HG03442 (cell line): ENCODE data around the gene MYD88.
"Not testable (repeated sequence)": the region's sequence is repeated elsewhere in the genome, so short reads cannot be mapped to it uniquely, and the experiment has no call there.

Experiments used
- ATAC-seq: cut with Tn5 transposase; IDR thresholded peaks from one replicate; pipeline ENCODE4 v1.9.1; 2021; ENCODE audit warnings: mild to moderate bottlenecking, moderate library complexity; ENCODE audit not compliant: unreplicated experiment

MYD88 gene

DNA sequence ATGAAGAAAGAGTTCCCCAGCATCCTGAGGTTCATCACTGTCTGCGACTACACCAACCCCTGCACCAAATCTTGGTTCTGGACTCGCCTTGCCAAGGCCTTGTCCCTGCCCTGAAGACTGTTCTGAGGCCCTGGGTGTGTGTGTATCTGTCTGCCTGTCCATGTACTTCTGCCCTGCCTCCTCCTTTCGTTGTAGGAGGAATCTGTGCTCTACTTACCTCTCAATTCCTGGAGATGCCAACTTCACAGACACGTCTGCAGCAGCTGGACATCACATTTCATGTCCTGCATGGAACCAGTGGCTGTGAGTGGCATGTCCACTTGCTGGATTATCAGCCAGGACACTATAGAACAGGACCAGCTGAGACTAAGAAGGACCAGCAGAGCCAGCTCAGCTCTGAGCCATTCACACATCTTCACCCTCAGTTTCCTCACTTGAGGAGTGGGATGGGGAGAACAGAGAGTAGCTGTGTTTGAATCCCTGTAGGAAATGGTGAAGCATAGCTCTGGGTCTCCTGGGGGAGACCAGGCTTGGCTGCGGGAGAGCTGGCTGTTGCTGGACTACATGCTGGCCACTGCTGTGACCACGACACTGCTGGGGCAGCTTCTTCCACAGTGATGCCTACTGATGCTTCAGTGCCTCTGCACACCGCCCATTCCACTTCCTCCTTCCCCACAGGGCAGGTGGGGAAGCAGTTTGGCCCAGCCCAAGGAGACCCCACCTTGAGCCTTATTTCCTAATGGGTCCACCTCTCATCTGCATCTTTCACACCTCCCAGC, 2.9 kb downstream of the MYD88 start:
- ATAC-seq: no peak

- ATAC-seq: no peak
Measured at GRCh38 chr3:38141952-38142273, 3.5 kb downstream of the MYD88 start.

GRCh38 chr3:38142959-38143358, 4.5 kb downstream of the MYD88 start:
- ATAC-seq: no peak

DNA sequence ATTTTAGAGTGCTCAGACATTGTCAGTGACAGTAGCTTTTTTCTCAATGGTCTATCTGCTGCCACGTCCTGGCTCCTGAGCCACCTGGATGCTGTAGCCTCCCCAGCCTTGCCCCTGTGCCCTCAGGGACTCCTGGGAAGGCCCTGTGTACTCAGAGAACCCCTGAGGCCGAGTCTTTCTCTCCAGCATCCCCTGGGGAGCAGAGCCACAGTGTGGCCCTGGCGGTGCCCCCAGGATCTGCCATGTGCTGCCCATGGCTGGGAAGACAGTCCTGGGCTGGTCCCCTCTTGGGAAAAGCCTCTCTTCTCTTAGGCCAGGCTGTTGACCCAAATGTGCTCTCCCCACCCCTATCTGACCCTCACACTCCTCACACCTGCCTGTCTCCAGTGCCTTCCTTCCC, 5.0 kb downstream of the MYD88 start:
- no peak for ATAC-seq

GRCh38 chr3:38146504-38146903, 8.0 kb downstream of the MYD88 start:
- no peak for ATAC-seq

GRCh38 chr3:38147421-38147820, 9.0 kb downstream of the MYD88 start:
- ATAC-seq: no peak

DNA sequence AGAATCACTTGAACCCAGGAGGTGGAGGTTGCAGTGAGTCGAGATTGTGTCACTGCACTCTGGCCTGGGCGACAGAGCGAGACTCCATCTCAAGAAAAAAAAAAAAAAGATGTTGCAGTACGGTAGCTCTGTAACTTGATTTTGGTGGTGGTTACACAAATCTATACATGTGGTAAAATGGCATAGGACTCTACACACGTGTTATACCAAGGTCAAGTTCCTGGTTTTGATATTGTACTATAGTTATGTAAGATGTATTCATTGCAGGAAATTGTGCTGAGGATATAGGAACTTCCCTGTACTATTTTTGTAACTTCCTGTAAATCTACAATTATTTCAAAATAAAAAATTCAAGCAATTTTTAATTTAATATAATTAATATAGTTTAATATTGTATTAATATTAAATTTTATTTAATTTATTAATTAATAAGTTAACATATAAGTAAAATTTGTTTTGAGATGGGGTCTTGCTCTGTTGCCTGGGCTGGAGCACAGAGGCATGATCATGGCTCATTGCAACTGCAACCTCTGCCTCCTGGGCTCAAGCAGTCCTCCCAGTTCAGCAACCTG, 9.9 kb downstream of the MYD88 start:
- ATAC-seq: no peak

DNA sequence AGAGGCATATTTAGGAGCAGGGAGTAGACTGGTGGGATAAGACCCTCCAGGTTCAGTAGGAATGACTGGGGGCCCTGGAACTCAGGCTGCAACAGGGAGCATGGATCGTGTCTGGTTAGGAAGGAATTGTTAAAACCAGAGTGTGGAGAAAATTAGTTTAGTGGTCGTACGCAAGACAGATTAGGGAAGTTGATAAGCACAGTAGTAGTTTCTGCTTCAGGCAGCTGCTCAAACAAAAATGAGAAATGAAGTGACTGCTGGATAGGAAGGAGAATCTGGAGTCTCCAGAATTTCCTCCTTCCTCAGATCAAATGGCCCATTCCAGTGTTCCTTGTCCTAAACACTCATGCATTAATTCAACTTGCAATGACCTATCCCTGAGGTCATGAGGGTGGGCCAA, 11.2 kb downstream of the MYD88 start:
- no peak for ATAC-seq

DNA sequence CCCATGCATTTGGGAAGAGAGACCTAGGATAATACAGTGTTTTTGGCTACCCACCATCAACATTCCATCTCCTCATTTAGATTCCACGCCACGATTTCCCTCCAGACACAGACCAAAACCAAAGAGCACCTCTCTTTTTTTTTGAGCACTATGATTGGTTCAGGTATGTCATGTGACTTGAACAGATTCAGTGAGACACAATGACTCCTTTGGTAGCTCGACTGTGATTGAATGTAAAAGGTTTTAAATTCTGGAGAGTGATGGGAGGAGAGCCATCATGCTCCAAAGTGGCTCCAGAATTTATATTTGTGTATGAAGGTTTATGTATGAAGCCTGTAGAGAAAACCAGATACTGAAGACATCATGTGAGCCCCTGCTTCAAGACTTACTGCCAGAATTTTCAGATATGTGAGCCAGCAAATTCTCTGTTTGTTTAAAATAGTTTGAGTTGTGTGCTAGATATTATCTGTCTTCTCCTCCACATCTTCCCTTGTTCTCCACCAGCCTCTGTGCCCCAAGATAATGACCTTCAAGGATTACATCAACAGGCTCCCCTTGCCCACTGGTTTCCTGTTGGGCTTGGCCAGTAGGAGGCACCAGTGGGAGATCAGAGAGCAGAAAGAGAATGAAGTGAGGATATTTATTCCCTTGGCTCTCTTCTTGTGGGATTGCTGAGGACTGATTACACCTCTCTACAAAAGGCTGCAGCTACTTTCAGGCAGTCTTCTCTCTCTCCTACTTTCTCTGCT, 12.5 kb downstream of the MYD88 start:
- ATAC-seq: no peak

DNA sequence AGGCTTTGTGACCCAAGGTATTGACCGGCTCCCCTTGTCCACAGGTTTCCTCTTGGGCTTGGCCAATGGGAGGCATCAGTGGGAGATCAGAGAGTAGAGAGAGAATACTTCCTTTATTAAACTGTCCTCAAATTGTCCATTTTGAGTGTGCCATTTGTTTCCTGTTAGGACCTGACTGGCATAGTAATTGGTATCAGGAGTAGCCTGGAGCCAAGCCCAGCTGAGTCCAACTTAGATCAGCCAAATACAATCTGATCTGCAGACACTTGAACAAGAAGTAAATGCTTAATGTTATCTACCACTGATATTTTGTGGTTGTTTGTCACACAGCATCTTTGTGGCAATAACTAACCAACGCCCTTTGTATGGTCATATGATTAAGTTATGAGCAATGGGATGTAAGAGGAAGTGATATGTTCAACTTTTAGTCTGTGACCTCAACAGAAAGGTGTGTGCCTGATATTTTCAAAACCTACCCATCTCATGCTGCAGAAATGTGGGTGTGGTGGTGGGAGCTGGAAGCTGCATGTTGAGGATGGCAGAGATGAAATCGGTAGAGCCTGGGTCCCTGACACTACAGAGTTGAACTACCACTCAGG, 13.3 kb downstream of the MYD88 start:
- ATAC-seq: peak; percentile 56

- ATAC-seq: no peak
Measured at GRCh38 chr3:38152609-38153008, 14.1 kb downstream of the MYD88 start.

DNA sequence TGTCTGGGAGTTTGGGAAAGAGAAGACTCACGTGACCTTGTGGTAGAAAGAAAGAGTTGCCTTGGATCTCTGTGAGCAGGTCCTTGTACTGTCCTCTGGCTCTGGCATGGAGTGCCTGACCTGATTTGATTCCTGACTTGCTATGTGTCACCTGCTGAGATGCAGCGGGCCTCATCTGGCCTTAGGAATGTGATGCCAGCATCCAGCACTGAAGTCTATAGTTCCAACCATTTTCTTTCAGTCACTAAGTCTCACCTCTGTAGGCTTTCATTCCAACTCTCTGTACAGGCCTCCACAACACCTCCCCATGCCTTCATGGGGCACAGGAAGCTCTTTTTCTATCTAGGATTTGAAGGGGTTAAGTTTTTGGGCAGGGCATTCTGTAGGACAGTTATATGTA, 14.8 kb downstream of the MYD88 start:
- ATAC-seq: no peak

- ATAC-seq: no peak
Measured at GRCh38 chr3:38154033-38154494, 15.6 kb downstream of the MYD88 start.

DNA sequence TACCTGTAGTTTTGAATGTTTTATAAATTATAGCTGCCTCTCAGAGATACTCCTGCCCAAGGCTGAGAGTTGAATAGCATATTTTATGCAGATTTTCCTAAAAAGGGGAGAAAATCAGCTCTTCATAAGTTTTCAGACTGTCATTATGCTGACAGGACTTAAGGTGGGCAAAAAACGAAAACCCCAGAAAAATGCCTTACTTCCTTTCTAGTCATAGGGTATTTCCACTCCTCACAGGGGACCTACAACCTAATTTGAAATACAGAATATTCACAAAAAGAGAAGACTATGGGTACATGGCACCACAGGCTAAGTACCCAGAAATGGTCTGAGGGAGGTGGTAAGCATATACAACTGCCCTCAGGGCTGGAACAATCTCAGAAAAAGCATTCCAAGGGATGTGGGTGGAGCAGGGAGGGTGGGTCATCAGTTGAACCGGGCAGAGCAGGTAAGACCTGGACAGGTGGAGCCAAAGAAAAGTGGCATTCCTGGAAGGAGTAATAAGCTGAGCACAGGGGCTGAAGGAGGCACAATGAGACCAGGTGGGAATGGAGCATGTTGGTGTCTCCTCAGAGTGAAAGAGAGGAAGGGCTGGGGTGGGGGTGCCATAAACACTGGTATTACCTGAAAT, 16.3 kb downstream of the MYD88 start:
- ATAC-seq: no peak

DNA sequence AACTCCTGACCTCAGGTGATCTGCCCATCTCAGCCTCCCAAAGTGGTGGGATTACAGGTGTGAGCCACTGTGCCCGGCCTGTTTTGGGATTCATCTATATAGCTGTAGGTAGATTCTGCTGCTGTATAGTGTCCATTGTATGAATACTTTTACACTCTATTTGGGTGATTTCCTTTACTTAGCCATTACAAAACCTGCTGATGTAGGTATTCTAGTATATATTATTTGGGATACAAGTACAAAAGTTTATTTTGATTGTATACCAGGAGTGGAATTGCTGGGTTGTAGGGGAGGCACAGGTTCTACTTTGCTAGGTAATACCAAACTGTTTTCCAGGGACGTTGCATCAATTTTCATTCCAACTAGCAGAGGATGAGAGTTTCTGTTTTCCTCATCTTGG, 17.4 kb downstream of the MYD88 start:
- ATAC-seq: no peak

DNA sequence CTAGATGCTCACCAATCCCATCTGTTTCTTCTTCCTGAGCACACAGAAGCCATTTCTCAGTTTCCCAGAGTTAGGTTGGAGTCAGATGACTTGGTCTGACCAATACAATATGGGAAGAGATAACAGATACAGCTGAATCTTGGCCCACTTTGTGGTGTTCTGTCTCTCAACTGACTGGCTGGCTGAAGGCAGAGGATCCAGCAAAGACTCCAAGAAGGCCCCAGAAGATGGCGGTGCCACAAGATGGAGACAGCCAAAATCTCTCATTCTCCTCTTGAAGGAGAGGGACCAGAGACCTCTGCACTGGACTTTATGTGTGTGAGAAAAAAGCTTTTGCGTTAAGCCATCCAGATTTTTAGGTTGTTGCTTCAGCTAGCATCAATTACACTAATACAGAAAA, 18.7 kb downstream of the MYD88 start:
- ATAC-seq: no peak

DNA sequence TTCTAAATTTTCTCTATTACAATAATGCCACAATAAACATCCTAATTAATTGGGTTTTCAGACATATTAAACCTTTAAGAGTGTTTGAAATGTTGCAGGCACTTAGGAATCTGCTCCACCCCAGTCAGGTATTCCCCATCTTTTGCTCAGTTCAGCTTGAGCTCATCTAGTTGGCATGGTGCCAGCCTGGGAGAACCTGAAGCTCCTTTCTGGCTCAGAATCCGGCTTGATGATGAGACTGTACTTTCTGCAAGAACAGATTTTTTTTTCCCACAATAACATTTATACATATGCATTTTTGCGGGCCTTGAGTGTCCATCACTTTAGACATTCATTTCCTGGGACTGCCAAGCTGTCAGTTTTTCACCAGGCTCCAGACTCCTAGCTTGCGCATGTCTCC, 19.1 kb downstream of the MYD88 start:
- no peak for ATAC-seq

DNA sequence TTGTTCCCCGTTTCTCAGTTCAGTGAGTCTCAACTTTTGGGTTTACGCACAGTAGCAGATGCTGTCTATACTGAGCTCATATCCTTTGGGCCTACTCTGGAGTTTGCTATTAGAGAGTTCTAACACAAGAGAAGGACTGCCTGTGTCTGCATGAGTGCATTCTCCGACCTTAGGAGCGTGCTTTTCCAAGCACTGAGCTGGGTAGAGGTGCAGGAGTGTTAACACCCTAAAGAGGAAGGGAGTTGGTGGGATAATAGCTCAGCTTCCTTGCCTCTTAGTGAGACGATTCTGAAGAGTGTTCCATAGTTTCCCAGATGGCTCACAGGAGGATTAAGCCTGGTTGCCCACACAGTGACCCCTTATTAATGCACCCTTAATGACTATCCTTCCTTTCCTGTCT, 20.0 kb downstream of the MYD88 start:
- no peak for ATAC-seq

DNA sequence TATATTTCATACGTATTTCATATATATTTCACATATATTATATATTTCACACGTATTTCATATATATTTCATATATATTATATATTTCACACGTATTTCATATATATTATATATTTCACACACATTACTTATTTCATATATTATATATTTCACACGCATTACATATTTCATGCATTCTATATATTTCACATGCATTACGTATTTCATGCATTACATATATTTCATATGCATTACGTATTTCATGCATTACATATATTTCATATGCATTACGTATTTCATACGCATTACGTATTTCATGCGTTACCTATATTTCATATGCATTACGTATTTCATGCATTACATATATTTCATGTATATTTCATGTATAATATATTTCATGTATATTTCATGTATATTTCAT, 22.2 kb downstream of the MYD88 start:
- not testable (repeated sequence) for ATAC-seq

- ATAC-seq: no peak
Measured at GRCh38 chr3:38163117-38163840, 24.8 kb downstream of the MYD88 start.
